H9 (cell line): ENCODE measurements around the gene NADSYN1. TPM values are rescaled to one million over a fixed set of nuclear protein-coding genes. Genes with fewer than 3 reads are reported as not detected.
A peak's percentile ranks its signal among the peaks of the same experiment; 100 is the strongest.

ENCODE experiments used
- DNase-seq: peaks from one replicate; pipeline ENCODE4 v3.0.0-alpha.2; 2017
- H2AFZ ChIP-seq: one replicate; pipeline ENCODE4 v1.6.1; 2013; ENCODE audit warnings: mild to moderate bottlenecking, low read length, control low read depth, moderate library complexity
- H2AK5ac ChIP-seq: 2 replicates; pipeline ENCODE4 v1.6.1; 2013; ENCODE audit warnings: low read length, control low read depth, mixed read lengths; ENCODE audit not compliant: insufficient read length
- H2BK120ac ChIP-seq: one replicate; pipeline ENCODE4 v1.6.1; 2013; ENCODE audit warnings: low read depth, mild to moderate bottlenecking, low read length, control low read depth, inconsistent platforms; ENCODE audit not compliant: poor library complexity, severe bottlenecking
- H2BK12ac ChIP-seq: 2 replicates; pipeline ENCODE4 v1.6.1; 2013; ENCODE audit warnings: low read length, control low read depth, mixed read lengths, low read depth; ENCODE audit not compliant: insufficient read length
- H2BK15ac ChIP-seq: 2 replicates; pipeline ENCODE4 v1.6.1; 2013; ENCODE audit warnings: low read depth, low read length, control low read depth
- H2BK20ac ChIP-seq: one replicate; pipeline ENCODE4 v1.6.1; 2013; ENCODE audit warnings: low read depth, mild to moderate bottlenecking, low read length, control low read depth, inconsistent platforms; ENCODE audit not compliant: poor library complexity, severe bottlenecking
- H2BK5ac ChIP-seq: 2 replicates; pipeline ENCODE4 v1.6.1; 2013; ENCODE audit warnings: low read length, control low read depth, mixed read lengths; ENCODE audit not compliant: insufficient read length
- H3K14ac ChIP-seq: 2 replicates; pipeline ENCODE4 v1.6.1; 2013; ENCODE audit warnings: low read length, control low read depth; ENCODE audit not compliant: insufficient read depth
- H3K18ac ChIP-seq: 2 replicates; pipeline ENCODE4 v1.6.1; 2013; ENCODE audit warnings: low read depth, mild to moderate bottlenecking, mixed read lengths, low read length, control low read depth; ENCODE audit not compliant: insufficient read length
- H3K23ac ChIP-seq: 2 replicates; pipeline ENCODE4 v1.6.1; 2013; ENCODE audit warnings: low read length, control low read depth, mixed read lengths, low read depth; ENCODE audit not compliant: insufficient read length
- H3K23me2 ChIP-seq: 2 replicates; pipeline ENCODE4 v1.6.1; 2013; ENCODE audit warnings: low read depth, mild to moderate bottlenecking, mixed read lengths, low read length, control low read depth; ENCODE audit not compliant: insufficient read length, poor library complexity, severe bottlenecking
- H3K27ac ChIP-seq: 2 replicates; pipeline ENCODE4 v1.5.1; 2013; ENCODE audit warnings: low read length, control low read depth, mixed read lengths, low read depth; ENCODE audit not compliant: insufficient read length
- H3K27me3 ChIP-seq: 2 replicates; pipeline ENCODE4 v1.6.1; 2013; ENCODE audit warnings: low read length, control low read depth, inconsistent platforms; ENCODE audit not compliant: insufficient read depth
- H3K4ac ChIP-seq: 2 replicates; pipeline ENCODE4 v1.6.1; 2013; ENCODE audit warnings: low read depth, mild to moderate bottlenecking, control low read depth, inconsistent platforms, low read length, moderate library complexity
- H3K4me1 ChIP-seq: 2 replicates; pipeline ENCODE4 v1.6.1; 2013; ENCODE audit warnings: low read length, control low read depth, inconsistent platforms; ENCODE audit not compliant: insufficient read depth
- H3K4me2 ChIP-seq: 2 replicates; pipeline ENCODE4 v1.6.1; 2013; ENCODE audit warnings: low read length, control low read depth, mixed read lengths; ENCODE audit not compliant: insufficient read length, insufficient read depth
- H3K56ac ChIP-seq: 2 replicates; pipeline ENCODE4 v1.6.1; 2013; ENCODE audit warnings: low read depth, mild to moderate bottlenecking, mixed read lengths, low read length, control low read depth; ENCODE audit not compliant: insufficient read length
- H3K79me1 ChIP-seq: 2 replicates; pipeline ENCODE4 v1.6.1; 2013; ENCODE audit warnings: low read depth, mild to moderate bottlenecking, moderate library complexity, low read length, control low read depth, inconsistent platforms; ENCODE audit not compliant: insufficient read depth, poor library complexity, severe bottlenecking
- H3K79me2 ChIP-seq: 2 replicates; pipeline ENCODE4 v1.6.1; 2013; ENCODE audit warnings: low read length, control low read depth, inconsistent platforms; ENCODE audit not compliant: insufficient read depth
- H3K9ac ChIP-seq: 2 replicates; pipeline ENCODE4 v1.6.1; 2013; ENCODE audit warnings: low read length, control low read depth, mixed read lengths; ENCODE audit not compliant: insufficient read length; ENCODE audit errors: extremely low read depth
- H3K9me3 ChIP-seq: one replicate; pipeline ENCODE4 v1.6.1; 2013; ENCODE audit warnings: low read depth, low read length, inconsistent platforms; ENCODE audit not compliant: control insufficient read depth
- H3T11ph ChIP-seq: one replicate; pipeline ENCODE4 v1.6.1; 2013; ENCODE audit warnings: mild to moderate bottlenecking, low read length, control low read depth, inconsistent platforms
- H4K20me1 ChIP-seq: one replicate; pipeline ENCODE4 v1.6.1; 2013; ENCODE audit not compliant: control insufficient read depth, insufficient read length, insufficient read depth
- H4K5ac ChIP-seq: 2 replicates; pipeline ENCODE4 v1.6.1; 2013; ENCODE audit warnings: low read depth, mild to moderate bottlenecking, mixed read lengths, low read length, control low read depth; ENCODE audit not compliant: insufficient read length
- H4K8ac ChIP-seq: replicated peaks from 2 replicates; pipeline ENCODE4 v1.6.1; 2013; ENCODE audit warnings: low read length, control low read depth, mixed read lengths, low read depth; ENCODE audit not compliant: insufficient read length
- H4K91ac ChIP-seq: 2 replicates; pipeline ENCODE4 v1.6.1; 2013; ENCODE audit warnings: low read depth, mild to moderate bottlenecking, moderate library complexity, mixed read lengths, low read length, control low read depth; ENCODE audit not compliant: insufficient read length
- H3K27ac Mint-ChIP-seq, 3 experiments: 2 replicates in 2 of 3; 3 replicates in 1 of 3; pipeline ENCODE4 v1.8.0; 2020 to 2021; ENCODE audit warnings: mixed read lengths in 3 of 3, mild to moderate bottlenecking in 1 of 3, moderate library complexity in 1 of 3
- H3K27me3 Mint-ChIP-seq: 2 replicates; pipeline ENCODE4 v1.8.0; 2021; ENCODE audit warnings: low read depth, mild to moderate bottlenecking, moderate library complexity, mixed read lengths
- H3K36me3 Mint-ChIP-seq, 3 experiments: 2 replicates in 2 of 3; 3 replicates in 1 of 3; pipeline ENCODE4 v1.8.0; 2020 to 2021; ENCODE audit warnings: low read depth in 3 of 3, mixed read lengths in 3 of 3; ENCODE audit not compliant: insufficient read depth in 1 of 3
- H3K4me1 Mint-ChIP-seq, 2 experiments: 2 replicates each; pipeline ENCODE4 v1.8.0; 2020; ENCODE audit warnings: mixed read lengths in 2 of 2
- H3K4me3 Mint-ChIP-seq, 2 experiments: 2 replicates in 1 of 2; 3 replicates in 1 of 2; pipeline ENCODE4 v1.8.0; 2020 to 2021; ENCODE audit warnings: mild to moderate bottlenecking in 2 of 2, mixed read lengths in 2 of 2, moderate library complexity in 1 of 2
- H3K9me3 Mint-ChIP-seq, 2 experiments: 2 replicates in 1 of 2; 3 replicates in 1 of 2; pipeline ENCODE4 v1.8.0; 2020; ENCODE audit warnings: mild to moderate bottlenecking in 2 of 2, mixed read lengths in 2 of 2, moderate library complexity in 1 of 2
- CTCF ChIP-seq: fragments of 200-600 bp; sonication (generic); conservative IDR thresholded peaks from 3 replicates; pipeline ENCODE4 v1.8.0; 2021; ENCODE audit warnings: antibody characterized with exemption, mild to moderate bottlenecking
- WGBS: extraction: QIAGEN DNeasy Blood & Tissue Kit; methylation state at CpG from one replicate; pipeline ENCODE4 v1.1.7; 2013; ENCODE audit warnings: missing lambda C conversion rate, low lambda C conversion rate, mixed read lengths; ENCODE audit not compliant: insufficient read length; ENCODE audit errors: extremely low coverage; 5-methylcytosine and 5-hydroxymethylcytosine counted together
- total RNA-seq: library from RNA; stranded (reverse); gene quantifications from 2 replicates; pipeline ENCODE4 v1.2.1, GENCODE V29; 2021

Gene NADSYN1
- total RNA-seq, 1 experiment from 2014 or later = 44.2 TPM

GRCh38 chr11:71500601-71501021 is 47.6 kb downstream of the NADSYN1 start:
- no peak overlapping the region for H2BK5ac ChIP-seq
- Mint-ChIP-seq H3K4me3 (no peak overlapping the region; a peak in 1 of 5 replicates), H3K4me1 (peaks cover 10 to 16% of the 10 kb centered on the region in 2 experiments), H3K9me3 (peaks cover 0 to 5% of the 10 kb centered on the region in 2 experiments; a peak in 2 of 5 replicates), H3K36me3 (peaks cover 15 to 46% (median 21%) of the 10 kb centered on the region in 3 experiments; a peak in 6 of 7 replicates), H3K27ac (0 out of 7 replicates have a peak overlapping the region, but pooled peaks of 1 of the 3 experiments have one; percentile 14), H3K27me3 (no peaks in the 10 kb centered on the region)
- no peak overlapping the region for H2BK120ac ChIP-seq
- H4K20me1 ChIP-seq = no peaks in the 10 kb centered on the region
- no peak overlapping the region for H4K5ac ChIP-seq
- H2BK15ac ChIP-seq = no peak overlapping the region
- H3K79me2 ChIP-seq = no peaks in the 10 kb centered on the region
- H4K91ac ChIP-seq = no peak overlapping the region
- H3K4me2 ChIP-seq = no peak overlapping the region
- no peak overlapping the region for H3K27ac ChIP-seq
- no peak overlapping the region for H3K23ac ChIP-seq
- no peak overlapping the region for H3K14ac ChIP-seq
- H2AFZ ChIP-seq = no peak overlapping the region
- no peak overlapping the region for H3K9ac ChIP-seq
- no peak overlapping the region for H3K18ac ChIP-seq
- H3K23me2 ChIP-seq = no peaks in the 10 kb centered on the region
- H3K56ac ChIP-seq = no peak overlapping the region
- H3K9me3 ChIP-seq = no peaks in the 10 kb centered on the region
- no peak for DNase-seq
- H3K79me1 ChIP-seq = no peaks in the 10 kb centered on the region
- H3K27me3 ChIP-seq = no peaks in the 10 kb centered on the region
- H2BK12ac ChIP-seq = no peak overlapping the region
- no peak overlapping the region for H2AK5ac ChIP-seq
- H3K4me1 ChIP-seq = no peaks in the 10 kb centered on the region; the same call in 1 of the 2 replicates
- H2BK20ac ChIP-seq = no peak overlapping the region
- no peak overlapping the region for H3T11ph ChIP-seq
- WGBS = no CpG with 5 or more reads among the region's 6 CpGs
- H4K8ac ChIP-seq = no peak overlapping the region
- TF ChIP-seq CTCF = no peak
- H3K4ac ChIP-seq = no peak overlapping the region
